SKM-1 (cell line): ENCODE measurements around the gene FTO.

Experiments
- DNase-seq: peaks from one replicate; lab custom pipeline; 2025; ENCODE audit not compliant: unreplicated experiment; lab: John Stamatoyannopoulos, UW

FTO gene

GRCh38 chr16:54142787-54143186, 438.8 kb downstream of the FTO start:
- DNase-seq = no peak

GRCh38 chr16:54143410-54143809, 439.5 kb downstream of the FTO start:
- DNase-seq = no peak

- no peak for DNase-seq
These were observed 440.1 kb downstream of the FTO start for GRCh38 chr16:54143934-54144571.

GRCh38 chr16:54144572-54144947, 440.6 kb downstream of the FTO start:
- DNase-seq = no peak

- DNase-seq = no peak
These were observed 441.9 kb downstream of the FTO start for GRCh38 chr16:54145881-54146280.

GRCh38 chr16:54148974-54149373, 445.0 kb downstream of the FTO start:
- DNase-seq = no peak

GRCh38 chr16:54150861-54151260, 446.9 kb downstream of the FTO start:
- DNase-seq = no peak

GRCh38 chr16:54152362-54153239, 448.6 kb downstream of the FTO start:
- no peak for DNase-seq

GRCh38 chr16:54153240-54153934, 449.4 kb downstream of the FTO start:
- DNase-seq = no peak

- no peak for DNase-seq
These were observed 452.4 kb downstream of the FTO start for GRCh38 chr16:54156349-54156748.

GRCh38 chr16:54158986-54159385, 455.0 kb downstream of the FTO start:
- DNase-seq = no peak

- DNase-seq = no peak
These were observed 455.6 kb downstream of the FTO start for GRCh38 chr16:54159490-54160080.

GRCh38 chr16:54160252-54160860, 456.4 kb downstream of the FTO start:
- DNase-seq = no peak

GRCh38 chr16:54160939-54161897, 457.3 kb downstream of the FTO start:
- DNase-seq = no peak

- DNase-seq = no peak
These were observed 459.4 kb downstream of the FTO start for GRCh38 chr16:54163197-54163843.

- no peak for DNase-seq
These were observed 460.8 kb downstream of the FTO start for GRCh38 chr16:54164789-54165173.

GRCh38 chr16:54165174-54165911, 461.4 kb downstream of the FTO start:
- DNase-seq = no peak

- no peak for DNase-seq
These were observed 462.2 kb downstream of the FTO start for GRCh38 chr16:54165912-54166865.
